SK-N-SH (cell line): ENCODE measurements around the gene SLC47A2. TPM values are rescaled to one million over a fixed set of nuclear protein-coding genes. Genes with fewer than 3 reads are reported as not detected.

Experiments
- CTCF ChIA-PET: fragments of 300-600, 350-600 bp; formaldehyde crosslinking; extraction: SDS; loops from one replicate; lab custom pipeline; 2021; lab: Yijun Ruan, JAX
- POLR2A ChIA-PET: fragments of 350-600 bp; sonication (Branson Sonifier 250); formaldehyde crosslinking; extraction: SDS; loops from one replicate; lab custom pipeline; 2020; ENCODE audit warnings: antibody characterized with exemption, inconsistent platforms; lab: Yijun Ruan, JAX
- DNase-seq: peaks from one replicate; pipeline ENCODE4 v3.0.0; 2012
- H2AFZ ChIP-seq: fragments of 200-600 bp; sonication (generic); 2 replicates; pipeline ENCODE4 v1.8.1; 2016; ENCODE audit warnings: antibody characterized with exemption, mild to moderate bottlenecking, low read depth
- H3F3A ChIP-seq: fragments of 200-600 bp; sonication (generic); replicated peaks from 2 replicates; pipeline ENCODE3; 2016; ENCODE audit warnings: antibody characterized with exemption, mild to moderate bottlenecking; ENCODE audit not compliant: insufficient read depth
- H3K27ac ChIP-seq, 2 experiments: fragments of 200-500 bp in 1 of 2; fragments of 200-600 bp in 1 of 2; sonication (Bioruptor generic) in 1 of 2; sonication (generic), shearing (Covaris generic) in 1 of 2; 2 replicates each; pipeline versions ENCODE4 v1.5.1 to v1.6.1; 2014 to 2016; ENCODE audit warnings: low read depth in 2 of 2, inconsistent platforms in 1 of 2, low read length in 1 of 2, mild to moderate bottlenecking in 1 of 2, mixed read lengths in 1 of 2
- H3K27me3 ChIP-seq: fragments of 200-600 bp; sonication (generic), shearing (Covaris generic); 2 replicates; pipeline ENCODE4 v1.6.1; 2016; ENCODE audit warnings: mixed run types; ENCODE audit not compliant: insufficient read depth
- H3K36me3 ChIP-seq, 2 experiments: fragments of 200-500 bp in 1 of 2; fragments of 200-600 bp in 1 of 2; sonication (Bioruptor generic) in 1 of 2; sonication (generic) in 1 of 2; replicated peaks in 1 of 2; 2 replicates each; pipeline versions ENCODE3 to v1.5.1; 2014 to 2016; ENCODE audit warnings: low read length in 1 of 2, mild to moderate bottlenecking in 1 of 2; ENCODE audit not compliant: insufficient read depth in 2 of 2, control insufficient read depth in 1 of 2
- H3K4me1 ChIP-seq, 2 experiments: fragments of 200-500 bp in 1 of 2; fragments of 200-600 bp in 1 of 2; sonication (Bioruptor generic) in 1 of 2; sonication (generic), shearing (Covaris generic) in 1 of 2; 2 replicates each; pipeline versions ENCODE4 v1.5.1 to v1.6.1; 2014 to 2016; ENCODE audit warnings: low read depth in 1 of 2, low read length in 1 of 2, mixed run types in 1 of 2; ENCODE audit not compliant: insufficient read depth in 2 of 2, control insufficient read depth in 1 of 2
- H3K4me2 ChIP-seq: fragments of 200-600 bp; sonication (generic), shearing (Covaris generic); 2 replicates; pipeline ENCODE4 v1.6.1; 2017; ENCODE audit warnings: mixed run types
- H3K4me3 ChIP-seq, 2 experiments: fragments of 200-500 bp in 1 of 2; fragments of 200-600 bp in 1 of 2; sonication (Bioruptor generic) in 1 of 2; sonication (generic), shearing (Covaris generic) in 1 of 2; 2 replicates each; pipeline versions ENCODE4 v1.5.1 to v1.8.1; 2014 to 2016; ENCODE audit warnings: low read depth in 2 of 2, inconsistent platforms in 1 of 2, low read length in 1 of 2, mild to moderate bottlenecking in 1 of 2, mixed read lengths in 1 of 2, moderate library complexity in 1 of 2
- H3K79me2 ChIP-seq: fragments of 200-600 bp; sonication (generic); 2 replicates; pipeline ENCODE4 v1.8.1; 2017; ENCODE audit warnings: mild to moderate bottlenecking; ENCODE audit not compliant: insufficient read depth
- H3K9ac ChIP-seq: fragments of 200-600 bp; sonication (generic); 2 replicates; pipeline ENCODE4 v1.6.1; 2017; ENCODE audit warnings: mixed run types
- H3K9me2 ChIP-seq: fragments of 200-600 bp; sonication (generic); 2 replicates; pipeline ENCODE4 v1.6.1; 2017; ENCODE audit warnings: mixed run types
- H3K9me3 ChIP-seq: fragments of 200-600 bp; sonication (generic); 2 replicates; pipeline ENCODE4 v1.6.1; 2017; ENCODE audit warnings: mixed run types, mild to moderate bottlenecking, moderate library complexity
- H4K20me1 ChIP-seq: fragments of 200-600 bp; sonication (generic); 2 replicates; pipeline ENCODE4 v1.6.1; 2017; ENCODE audit warnings: mild to moderate bottlenecking, mixed run types; ENCODE audit not compliant: insufficient read depth
- ELF1 ChIP-seq: IDR thresholded peaks from 2 replicates; pipeline ENCODE4 v1.4.0; 2012
- EP300 ChIP-seq, 2 experiments: IDR thresholded peaks; 2 replicates each; pipeline versions ENCODE4 v1.4.0 to v1.6.1; 2012; ENCODE audit warnings: borderline replicate concordance in 1 of 2, low read depth in 1 of 2, low read length in 1 of 2
- FOSL2 ChIP-seq: IDR thresholded peaks from 2 replicates; pipeline ENCODE4 v1.4.0; 2012; ENCODE audit warnings: low read depth, mild to moderate bottlenecking, moderate library complexity, borderline replicate concordance
- FOXJ3 ChIP-seq: sonication (generic); formaldehyde crosslinking; IDR thresholded peaks from 2 replicates; pipeline ENCODE4 v1.5.1; 2020; ENCODE audit warnings: mild to moderate bottlenecking, missing genetic modification reagents
- FOXM1 ChIP-seq: IDR thresholded peaks from 2 replicates; pipeline ENCODE4 v1.4.0; 2012; ENCODE audit warnings: low read depth, mild to moderate bottlenecking
- GABPA ChIP-seq: IDR thresholded peaks from 2 replicates; pipeline ENCODE4 v1.4.0; 2012; ENCODE audit warnings: low read depth, mild to moderate bottlenecking
- JUND ChIP-seq: IDR thresholded peaks from 2 replicates; pipeline ENCODE4 v1.4.0; 2012
- MAX ChIP-seq: IDR thresholded peaks from 2 replicates; pipeline ENCODE4 v1.4.0; 2012; ENCODE audit warnings: low read depth
- MEF2A ChIP-seq: IDR thresholded peaks from 2 replicates; pipeline ENCODE4 v1.4.0; 2012; ENCODE audit warnings: low read depth, borderline replicate concordance
- MXI1 ChIP-seq: IDR thresholded peaks from 2 replicates; pipeline ENCODE4 v1.6.1; 2012; ENCODE audit warnings: mild to moderate bottlenecking, low read depth, low read length, improper control_type of control experiment
- NFIC ChIP-seq: IDR thresholded peaks from 2 replicates; pipeline ENCODE4 v1.4.0; 2012; ENCODE audit warnings: borderline replicate concordance
- NRF1 ChIP-seq: IDR thresholded peaks from 2 replicates; pipeline ENCODE4 v1.6.1; 2012; ENCODE audit warnings: low read depth, mild to moderate bottlenecking, low read length
- POLR2AphosphoS5 ChIP-seq: IDR thresholded peaks from 2 replicates; pipeline ENCODE4 v1.6.1; 2012; ENCODE audit warnings: low read depth, low read length
- RCOR1 ChIP-seq: fragments of 150-350 bp; IDR thresholded peaks from 2 replicates; pipeline ENCODE4 v1.6.1; 2017; ENCODE audit warnings: antibody characterized with exemption, low read length
- REST ChIP-seq: IDR thresholded peaks from 2 replicates; pipeline ENCODE4 v1.6.1; 2012; ENCODE audit warnings: mild to moderate bottlenecking, low read depth, low read length, moderate library complexity
- SIN3A ChIP-seq: IDR thresholded peaks from 2 replicates; pipeline ENCODE4 v1.6.1; 2012; ENCODE audit warnings: low read depth, mild to moderate bottlenecking, low read length, moderate library complexity, borderline replicate concordance
- SMC3 ChIP-seq: IDR thresholded peaks from 2 replicates; pipeline ENCODE4 v1.6.1; 2012; ENCODE audit warnings: low read depth, low read length, improper control_type of control experiment
- TCF12 ChIP-seq: IDR thresholded peaks from 2 replicates; pipeline ENCODE4 v1.4.0; 2012
- TEAD4 ChIP-seq: IDR thresholded peaks from 2 replicates; pipeline ENCODE4 v1.4.0; 2012; ENCODE audit warnings: mild to moderate bottlenecking, borderline replicate concordance; ENCODE audit not compliant: insufficient read depth
- USF2 ChIP-seq: fragments of 150-350 bp; IDR thresholded peaks from 2 replicates; pipeline ENCODE4 v1.6.1; 2017; ENCODE audit warnings: antibody characterized with exemption, low read length, low read depth, borderline replicate concordance
- WGBS: methylation state at CpG from one replicate; pipeline ENCODE4 v1.1.6; 2017; ENCODE audit warnings: low lambda C conversion rate; 5-methylcytosine and 5-hydroxymethylcytosine counted together
- polyA plus RNA-seq, 3 experiments: library from polyadenylated mRNA; depleted of rRNA; stranded (reverse); fragments of >200 nt; gene quantifications; 2 replicates each; pipeline ENCODE4 v1.2.3, GENCODE V29; 2012
- TF ChIP-seq, protein P1 (sequence below): IDR thresholded peaks from 2 replicates; pipeline ENCODE4 v1.4.0; 2012; ENCODE audit warnings: low read depth, borderline replicate concordance
- TF ChIP-seq, protein P2 (sequence below): IDR thresholded peaks from 2 replicates; pipeline ENCODE4; 2012

The SLC47A2 gene
- polyA plus RNA-seq, 1 of the 3 experiments (the other 2 are of a cell fraction) = not detected

GRCh38 chr17:19714542-19715411, 1.6 kb downstream of the SLC47A2 start (continued):
- TF ChIP-seq, protein P1, sequence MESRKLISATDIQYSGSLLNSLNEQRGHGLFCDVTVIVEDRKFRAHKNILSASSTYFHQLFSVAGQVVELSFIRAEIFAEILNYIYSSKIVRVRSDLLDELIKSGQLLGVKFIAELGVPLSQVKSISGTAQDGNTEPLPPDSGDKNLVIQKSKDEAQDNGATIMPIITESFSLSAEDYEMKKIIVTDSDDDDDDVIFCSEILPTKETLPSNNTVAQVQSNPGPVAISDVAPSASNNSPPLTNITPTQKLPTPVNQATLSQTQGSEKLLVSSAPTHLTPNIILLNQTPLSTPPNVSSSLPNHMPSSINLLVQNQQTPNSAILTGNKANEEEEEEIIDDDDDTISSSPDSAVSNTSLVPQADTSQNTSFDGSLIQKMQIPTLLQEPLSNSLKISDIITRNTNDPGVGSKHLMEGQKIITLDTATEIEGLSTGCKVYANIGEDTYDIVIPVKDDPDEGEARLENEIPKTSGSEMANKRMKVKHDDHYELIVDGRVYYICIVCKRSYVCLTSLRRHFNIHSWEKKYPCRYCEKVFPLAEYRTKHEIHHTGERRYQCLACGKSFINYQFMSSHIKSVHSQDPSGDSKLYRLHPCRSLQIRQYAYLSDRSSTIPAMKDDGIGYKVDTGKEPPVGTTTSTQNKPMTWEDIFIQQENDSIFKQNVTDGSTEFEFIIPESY = no peak
- TF ChIP-seq FOSL2 (no peak), TCF12 (no peak), TEAD4 (no peak), FOXM1 (no peak)

DNA sequence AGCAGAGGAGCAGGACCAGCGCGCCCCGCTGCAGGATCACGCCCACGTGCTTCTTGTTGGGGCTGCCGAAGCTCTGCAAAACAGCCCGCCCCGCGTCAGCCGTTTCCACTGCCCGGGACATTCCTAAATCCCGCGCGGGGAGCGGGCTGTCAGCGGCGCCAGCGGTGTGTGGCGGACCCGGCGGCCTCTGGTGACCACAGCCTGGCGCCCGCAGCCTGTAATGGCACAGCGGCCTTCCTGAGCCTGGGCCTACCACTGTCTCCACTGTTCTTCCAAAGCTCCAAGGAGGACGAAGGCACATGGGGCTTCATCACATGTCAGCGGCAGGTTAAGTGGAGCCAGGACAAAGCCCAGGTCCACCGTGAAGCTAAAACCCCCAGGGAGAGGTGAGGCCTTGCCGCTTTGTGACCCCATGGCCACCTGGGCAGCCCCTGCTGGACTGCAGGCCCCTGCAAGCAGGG, 2.5 kb downstream of the SLC47A2 start:
- CTCF ChIA-PET = interaction anchor here (2.6 kb wide), 1 partner anchor 31 kb away, joined by 9 read pairs; no protein-coding TSS in a partner anchor
- no peak for TF ChIP-seq SIN3A
- no peak for TF ChIP-seq RCOR1
- TF ChIP-seq, protein P2, sequence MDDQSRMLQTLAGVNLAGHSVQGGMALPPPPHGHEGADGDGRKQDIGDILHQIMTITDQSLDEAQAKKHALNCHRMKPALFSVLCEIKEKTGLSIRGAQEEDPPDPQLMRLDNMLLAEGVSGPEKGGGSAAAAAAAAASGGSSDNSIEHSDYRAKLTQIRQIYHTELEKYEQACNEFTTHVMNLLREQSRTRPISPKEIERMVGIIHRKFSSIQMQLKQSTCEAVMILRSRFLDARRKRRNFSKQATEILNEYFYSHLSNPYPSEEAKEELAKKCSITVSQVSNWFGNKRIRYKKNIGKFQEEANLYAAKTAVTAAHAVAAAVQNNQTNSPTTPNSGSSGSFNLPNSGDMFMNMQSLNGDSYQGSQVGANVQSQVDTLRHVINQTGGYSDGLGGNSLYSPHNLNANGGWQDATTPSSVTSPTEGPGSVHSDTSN = no peak
- no peak for TF ChIP-seq FOSL2
- no peak for TF ChIP-seq MAX
- TF ChIP-seq JUND = no peak
- TF ChIP-seq MEF2A = no peak
- no peak for TF ChIP-seq FOXJ3 (CRISPR knock-in tag)
- TF ChIP-seq SMC3 = no peak
- TF ChIP-seq EP300 (IDR thresholded peaks at IDR 0.05; ENCODE audit: borderline replicate concordance in 1 of 2, low read depth in 1 of 2, low read length in 1 of 2) = no peak
- no peak for TF ChIP-seq POLR2AphosphoS5
- no peak for TF ChIP-seq MXI1
- TF ChIP-seq USF2 = no peak
- TF ChIP-seq NRF1 = no peak
- TF ChIP-seq ELF1 = no peak
- TF ChIP-seq REST = no peak
- no peak for TF ChIP-seq GABPA
- TF ChIP-seq NFIC = no peak
- Histone ChIP-seq H4K20me1 (no peaks in the 10 kb centered on the region), H3K36me3 (no peaks in the 10 kb centered on the region), H3K9me3 (no peaks in the 10 kb centered on the region), H3K27me3 (no peaks in the 10 kb centered on the region), H3K4me3 (no peak overlapping the region), H3K79me2 (no peaks in the 10 kb centered on the region), H3K27ac (no peak overlapping the region), H3F3A (no peaks in the 10 kb centered on the region), H3K9me2 (no peaks in the 10 kb centered on the region), H2AFZ (no peak overlapping the region), H3K4me1 (peaks cover 0 to 7% of the 10 kb centered on the region in 2 experiments; a peak in 1 of 4 replicates), H3K9ac (no peak overlapping the region), H3K4me2 (no peak overlapping the region)
- POLR2A ChIA-PET = no interaction called here
- WGBS = 97% methylated on average over 24 of the region's 28 CpGs
- no peak for DNase-seq
